Activated CD4-positive, alpha-beta T cell treated with anti-CD3 and anti-CD28 coated beads, Interleukin-2, amount 10 ng/mL, durations not matched to agents 7 days and 5 days (primary cell): ENCODE measurements around the gene MRPS35. TPM values are rescaled to one million over a fixed set of nuclear protein-coding genes. Genes with fewer than 3 reads are reported as not detected.

Experiments used
- CTCF ChIA-PET: fragments of 350-600 bp; sonication (Branson Sonifier 250); formaldehyde crosslinking; loops from one replicate; lab custom pipeline; 2021; ENCODE audit warnings: antibody characterized with exemption; lab: Charles Lee
- POLR2A ChIA-PET: fragments of 350-600 bp; sonication (Branson Sonifier 250); formaldehyde crosslinking; loops from one replicate; lab custom pipeline; 2021; ENCODE audit warnings: antibody characterized with exemption; lab: Charles Lee
- DNase-seq: peaks from one replicate; pipeline ENCODE4 v3.0.0-alpha.2; 2020
- H3K27ac Mint-ChIP-seq: one replicate; pipeline ENCODE4 v1.8.0; 2021; ENCODE audit warnings: mild to moderate bottlenecking, moderate library complexity, mixed read lengths
- H3K27me3 Mint-ChIP-seq: one replicate; pipeline ENCODE4 v1.8.0; 2021; ENCODE audit warnings: mixed read lengths
- H3K36me3 Mint-ChIP-seq: one replicate; pipeline ENCODE4 v1.8.0; 2021; ENCODE audit warnings: low read depth, mixed read lengths
- H3K4me1 Mint-ChIP-seq: one replicate; pipeline ENCODE4 v1.8.0; 2021; ENCODE audit warnings: mixed read lengths
- H3K4me3 Mint-ChIP-seq: one replicate; pipeline ENCODE4 v1.8.0; 2021; ENCODE audit warnings: mild to moderate bottlenecking, moderate library complexity, mixed read lengths
- H3K9me3 Mint-ChIP-seq: one replicate; pipeline ENCODE4 v1.8.0; 2021; ENCODE audit warnings: mixed read lengths
- total RNA-seq, 2 experiments: library from RNA; stranded (reverse); gene quantifications; one replicate each; pipeline ENCODE4 v1.2.3, GENCODE V29; 2021

MRPS35 gene
- total RNA-seq, 2 experiments from 2014 or later, result 37.8 to 38.5 TPM

DNA sequence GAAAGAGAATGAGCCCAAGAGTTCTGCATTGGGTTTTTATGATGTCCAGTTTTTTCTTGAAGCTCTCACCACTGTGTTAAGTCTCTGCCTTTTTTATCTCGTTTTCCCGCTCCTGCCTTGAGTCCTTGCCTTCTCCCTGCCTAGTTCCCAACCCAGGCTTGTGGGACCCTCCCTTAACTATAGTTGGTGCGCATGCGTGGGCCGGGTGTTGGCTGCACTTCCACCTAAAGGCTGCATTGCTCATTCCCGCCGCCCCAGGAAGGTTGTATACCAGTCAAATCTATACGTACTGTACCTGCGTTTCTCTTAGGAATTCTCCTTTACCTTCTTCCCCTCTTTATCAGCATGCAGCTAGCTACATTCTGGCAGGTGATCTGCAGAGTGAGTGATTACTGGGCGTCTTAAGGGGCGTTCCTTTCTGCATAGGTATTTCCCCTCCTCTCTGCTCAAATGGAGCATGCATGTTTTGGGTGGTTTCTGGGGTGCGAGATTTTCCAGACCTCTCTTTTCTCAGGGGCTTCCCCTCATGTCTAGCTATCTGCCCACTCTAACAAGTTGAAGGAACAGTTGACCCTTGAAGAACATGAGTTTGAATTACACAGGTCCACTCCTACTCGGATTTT lies 21.0 kb upstream of the MRPS35 start:
- H3K27me3 Mint-ChIP-seq, result no peaks in the 10 kb centered on the region
- H3K4me1 Mint-ChIP-seq, result no peaks in the 10 kb centered on the region
- H3K9me3 Mint-ChIP-seq, result no peaks in the 10 kb centered on the region
- H3K36me3 Mint-ChIP-seq, result no peaks in the 10 kb centered on the region
- H3K27ac Mint-ChIP-seq, result no peak overlapping the region
- POLR2A ChIA-PET, result no interaction called here
- no peak for DNase-seq
- CTCF ChIA-PET, result interaction anchor here (1.2 kb wide), 1 partner anchor 37 kb away, joined by 3 read pairs; no protein-coding TSS in a partner anchor
- H3K4me3 Mint-ChIP-seq, result no peak overlapping the region

DNA sequence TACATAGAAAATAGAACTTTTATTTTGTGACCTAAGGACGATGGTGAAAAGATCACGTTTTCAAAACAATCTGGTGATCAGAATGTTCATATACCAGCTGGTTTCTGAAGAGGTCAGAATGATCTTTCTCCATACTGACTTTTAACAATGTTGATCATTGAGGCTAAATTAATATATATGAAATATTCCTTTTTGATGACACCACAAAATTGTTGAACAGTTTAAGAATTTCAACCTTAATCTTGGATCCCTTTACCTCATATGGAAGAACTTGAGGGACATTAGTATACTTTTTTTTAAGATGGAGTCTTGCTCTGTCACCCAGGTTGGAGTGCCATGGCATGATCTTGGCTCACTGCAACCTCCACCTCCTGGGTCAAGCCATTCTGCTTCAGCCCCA lies 17.2 kb upstream of the MRPS35 start:
- Mint-ChIP-seq H3K27me3 (no peaks in the 10 kb centered on the region), H3K4me3 (no peak overlapping the region), H3K36me3 (no peaks in the 10 kb centered on the region), H3K9me3 (no peaks in the 10 kb centered on the region), H3K4me1 (no peaks in the 10 kb centered on the region), H3K27ac (no peak overlapping the region)
- POLR2A ChIA-PET, result no interaction called here
- DNase-seq, result no peak
- CTCF ChIA-PET, result no interaction called here

DNA sequence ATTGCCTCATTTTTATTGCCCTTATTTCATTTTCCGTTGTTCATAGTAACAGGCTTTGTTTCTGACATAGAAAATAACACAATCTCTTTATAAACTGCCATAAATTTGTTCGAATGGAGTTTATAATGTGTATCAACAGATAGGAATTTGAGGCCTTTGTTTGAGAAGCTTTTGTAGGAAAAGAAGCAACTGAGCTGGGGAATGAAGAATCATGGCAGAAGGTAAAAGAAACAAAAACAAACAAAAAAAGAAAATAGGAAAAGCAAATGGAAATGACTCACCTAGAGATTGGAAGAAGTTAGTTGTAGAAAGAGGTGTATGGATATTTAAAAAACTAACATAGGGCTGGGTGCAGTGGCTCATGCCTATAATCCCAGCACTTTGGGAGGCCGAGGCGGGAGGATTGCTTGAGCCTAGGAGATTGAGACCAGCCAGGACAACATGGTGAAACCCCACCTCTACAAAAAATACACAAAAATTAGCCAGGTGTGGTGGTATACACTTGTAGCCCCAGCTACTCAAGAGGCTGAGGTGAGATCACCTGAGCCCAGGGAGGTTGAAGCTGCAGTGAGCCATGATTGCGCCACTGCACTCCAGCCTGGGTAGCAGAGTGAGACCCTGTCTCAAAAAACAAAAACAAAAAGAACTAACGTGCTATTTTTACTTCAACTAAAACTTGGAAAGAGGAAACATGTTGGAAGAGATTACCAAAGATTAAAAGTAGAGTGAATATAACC lies 14.9 kb upstream of the MRPS35 start:
- H3K27me3 Mint-ChIP-seq, result peaks cover 2% of the 10 kb centered on the region
- CTCF ChIA-PET, result no interaction called here
- H3K4me1 Mint-ChIP-seq, result no peaks in the 10 kb centered on the region
- no peaks in the 10 kb centered on the region for H3K36me3 Mint-ChIP-seq
- DNase-seq, result no peak
- H3K9me3 Mint-ChIP-seq, result no peaks in the 10 kb centered on the region
- H3K27ac Mint-ChIP-seq, result no peak overlapping the region
- H3K4me3 Mint-ChIP-seq, result no peak overlapping the region
- POLR2A ChIA-PET, result no interaction called here

DNA sequence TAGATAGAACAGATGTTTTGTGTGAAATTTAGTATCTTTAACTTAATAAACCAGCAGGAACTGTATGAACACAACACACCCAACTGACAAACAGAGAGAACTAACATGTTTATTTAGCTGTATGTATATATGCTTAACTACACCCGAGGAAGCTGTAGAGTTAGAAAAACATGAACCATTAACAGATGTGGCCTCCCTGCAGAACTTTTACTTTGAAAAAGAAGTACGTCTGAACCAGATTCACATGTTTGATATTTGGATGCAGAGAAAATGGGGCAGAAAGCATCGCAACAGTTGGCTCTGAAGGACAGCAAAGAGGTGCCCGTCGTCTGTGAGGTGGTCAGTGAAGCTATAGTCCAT lies 14.4 kb upstream of the MRPS35 start, which contains the start of gene REP15:
Gene REP15, plus strand, starts transcription at position 155 of the 360 bp plus-strand sequence. Its CDS starts 116 bp downstream, at position 271.
- POLR2A ChIA-PET, result no interaction called here
- no peaks in the 10 kb centered on the region for H3K36me3 Mint-ChIP-seq

DNA sequence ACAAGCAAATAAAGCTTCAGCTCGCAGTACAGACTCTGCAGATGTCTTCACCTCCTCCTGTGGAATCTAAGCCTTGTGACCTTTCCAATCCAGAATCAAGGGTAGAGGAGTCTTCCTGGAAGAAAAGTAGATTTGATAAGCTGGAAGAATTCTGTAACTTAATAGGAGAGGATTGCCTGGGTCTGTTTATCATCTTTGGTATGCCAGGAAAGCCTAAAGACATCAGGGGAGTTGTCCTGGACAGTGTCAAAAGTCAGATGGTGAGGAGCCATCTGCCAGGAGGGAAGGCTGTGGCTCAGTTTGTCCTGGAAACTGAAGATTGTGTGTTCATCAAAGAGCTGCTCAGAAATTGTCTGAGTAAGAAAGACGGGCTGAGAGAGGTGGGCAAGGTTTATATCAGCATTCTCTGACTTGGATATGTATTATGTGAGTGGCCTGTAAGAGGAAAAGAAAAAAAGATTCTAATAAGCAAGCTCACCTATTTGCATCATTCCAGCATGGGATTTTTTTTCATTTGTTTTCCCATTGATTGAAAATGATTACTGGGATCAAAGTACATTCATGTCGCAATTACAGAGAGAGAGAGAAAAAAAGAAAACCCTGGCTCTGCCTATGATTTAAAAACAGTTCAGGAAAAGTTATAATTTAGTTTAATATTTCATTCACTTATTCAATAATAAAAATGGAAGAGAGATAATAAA lies 13.6 kb upstream of the MRPS35 start:
- H3K9me3 Mint-ChIP-seq, result no peaks in the 10 kb centered on the region
- ChIA-PET CTCF (interaction anchor here (1.2 kb wide), 1 partner anchor 10 kb away, joined by 3 read pairs; no protein-coding TSS in a partner anchor), POLR2A (no interaction called here)
- no peaks in the 10 kb centered on the region for H3K4me1 Mint-ChIP-seq
- no peaks in the 10 kb centered on the region for H3K36me3 Mint-ChIP-seq
- H3K27ac Mint-ChIP-seq, result no peak overlapping the region
- no peak overlapping the region for H3K4me3 Mint-ChIP-seq
- no peak for DNase-seq
- peaks cover 5% of the 10 kb centered on the region for H3K27me3 Mint-ChIP-seq

More for the DNA sequence above, 14.4 kb upstream of the MRPS35 start, which contains the start of gene REP15:
- Mint-ChIP-seq H3K27ac (no peak within 1 kb of the TSS), H3K9me3 (no peaks in the 10 kb centered on the region), H3K4me1 (no peaks in the 10 kb centered on the region), H3K27me3 (peaks cover 2% of the 10 kb centered on the region), H3K4me3 (no peak within 1 kb of the TSS)
- no peak for DNase-seq
- CTCF ChIA-PET, result no interaction called here

DNA sequence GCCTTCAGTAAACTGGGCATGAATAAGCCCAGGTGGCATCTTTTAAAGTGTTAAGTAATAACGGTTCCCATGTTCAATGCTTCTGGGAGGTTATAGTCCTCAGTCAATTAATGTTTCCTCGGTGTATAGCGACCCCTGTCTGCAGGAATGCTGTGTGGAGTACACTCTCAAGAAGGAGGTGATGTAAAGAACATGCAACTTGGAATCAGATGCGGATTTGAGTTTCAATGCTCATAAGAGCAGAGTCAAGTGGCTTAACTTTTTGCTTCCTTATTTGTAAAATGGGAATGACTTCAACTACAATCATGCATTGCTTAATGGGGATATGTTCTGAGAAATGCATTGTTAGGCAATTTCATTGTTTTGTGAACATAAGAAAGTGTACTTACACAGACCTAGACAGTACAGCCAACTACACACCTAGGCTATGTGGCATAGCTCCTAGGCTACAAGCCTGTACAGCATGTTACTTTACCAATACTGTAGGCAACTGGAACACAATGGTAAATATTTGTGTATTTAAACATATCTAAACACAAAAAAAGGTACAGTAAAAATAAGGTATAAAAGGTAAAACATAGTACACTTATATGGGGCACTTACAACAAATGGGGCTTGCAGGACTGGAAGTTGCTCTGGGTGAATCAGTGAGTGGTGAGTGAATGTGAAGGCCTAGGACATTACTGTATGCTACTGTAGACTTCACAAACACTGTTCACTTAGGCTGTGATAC lies 6.7 kb upstream of the MRPS35 start:
- no peaks in the 10 kb centered on the region for H3K9me3 Mint-ChIP-seq
- ChIA-PET CTCF (no interaction called here), POLR2A (interaction anchor here (0.7 kb wide), 1 partner anchor 12 kb away, joined by 12 read pairs; no protein-coding TSS in a partner anchor)
- peaks cover under 1% of the 10 kb centered on the region for H3K36me3 Mint-ChIP-seq
- H3K4me3 Mint-ChIP-seq, result no peak overlapping the region
- H3K27me3 Mint-ChIP-seq, result peaks cover 24% of the 10 kb centered on the region
- no peak overlapping the region for H3K27ac Mint-ChIP-seq
- peaks cover under 1% of the 10 kb centered on the region for H3K4me1 Mint-ChIP-seq
- DNase-seq, result peak; percentile 86

DNA sequence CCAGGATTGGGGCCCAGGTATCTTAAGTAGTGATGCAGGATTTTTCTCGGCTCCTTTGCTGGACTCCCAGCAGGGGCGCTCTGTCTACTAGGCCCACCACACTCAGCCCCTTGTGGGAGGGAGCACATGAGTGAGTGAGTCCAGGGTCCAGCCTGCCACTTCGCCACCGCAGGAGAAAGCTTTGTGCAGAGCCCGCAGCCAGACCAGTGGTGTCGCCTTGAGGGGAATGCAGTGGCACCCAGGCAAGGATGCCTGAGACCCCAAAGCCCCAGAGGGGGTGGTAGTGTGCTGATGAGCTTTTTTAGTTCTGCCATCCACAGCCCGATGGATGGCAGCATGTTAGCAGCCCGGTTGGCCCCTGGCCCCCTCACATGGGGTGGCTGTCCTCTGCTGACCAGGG lies 5.4 kb upstream of the MRPS35 start:
- CTCF ChIA-PET, result interaction anchor here (0.5 to 0.9 kb wide), 2 partner anchors 35 to 59 kb away, joined by 3 read pairs; no protein-coding TSS in a partner anchor
- Mint-ChIP-seq H3K9me3 (no peaks in the 10 kb centered on the region), H3K36me3 (peaks cover 2% of the 10 kb centered on the region), H3K27me3 (peaks cover 26% of the 10 kb centered on the region), H3K4me3 (no peak overlapping the region), H3K4me1 (peaks cover 7% of the 10 kb centered on the region), H3K27ac (no peak overlapping the region)
- DNase-seq, result no peak
- POLR2A ChIA-PET, result no interaction called here

DNA sequence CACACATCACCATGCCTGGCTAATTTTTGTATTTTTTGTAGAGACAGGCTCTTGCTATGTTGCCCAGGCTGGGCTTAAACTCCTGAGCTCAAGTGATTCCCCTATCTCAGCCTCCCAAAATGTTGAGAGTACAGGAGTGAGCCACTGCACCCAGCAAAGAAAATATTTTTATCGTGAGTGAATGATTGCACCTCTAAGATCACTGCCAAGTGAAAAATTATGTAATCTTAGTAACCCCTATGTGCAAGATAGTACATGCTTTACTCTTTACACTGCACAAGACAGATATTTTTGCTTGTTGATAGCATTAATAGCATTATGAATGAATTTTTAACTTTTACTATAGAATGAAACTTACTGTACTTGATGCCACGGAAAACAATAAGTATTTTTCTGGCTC lies 3.4 kb upstream of the MRPS35 start:
- ChIA-PET CTCF (interaction anchor here (0.8 kb wide), 1 partner anchor 10 kb away, joined by 3 read pairs; no protein-coding TSS in a partner anchor), POLR2A (no interaction called here)
- no peak overlapping the region for H3K4me3 Mint-ChIP-seq
- H3K9me3 Mint-ChIP-seq, result no peaks in the 10 kb centered on the region
- H3K27me3 Mint-ChIP-seq, result peaks cover 21% of the 10 kb centered on the region
- DNase-seq, result no peak
- H3K27ac Mint-ChIP-seq, result no peak overlapping the region
- peaks cover 20% of the 10 kb centered on the region for H3K4me1 Mint-ChIP-seq
- peaks cover 6% of the 10 kb centered on the region for H3K36me3 Mint-ChIP-seq

DNA sequence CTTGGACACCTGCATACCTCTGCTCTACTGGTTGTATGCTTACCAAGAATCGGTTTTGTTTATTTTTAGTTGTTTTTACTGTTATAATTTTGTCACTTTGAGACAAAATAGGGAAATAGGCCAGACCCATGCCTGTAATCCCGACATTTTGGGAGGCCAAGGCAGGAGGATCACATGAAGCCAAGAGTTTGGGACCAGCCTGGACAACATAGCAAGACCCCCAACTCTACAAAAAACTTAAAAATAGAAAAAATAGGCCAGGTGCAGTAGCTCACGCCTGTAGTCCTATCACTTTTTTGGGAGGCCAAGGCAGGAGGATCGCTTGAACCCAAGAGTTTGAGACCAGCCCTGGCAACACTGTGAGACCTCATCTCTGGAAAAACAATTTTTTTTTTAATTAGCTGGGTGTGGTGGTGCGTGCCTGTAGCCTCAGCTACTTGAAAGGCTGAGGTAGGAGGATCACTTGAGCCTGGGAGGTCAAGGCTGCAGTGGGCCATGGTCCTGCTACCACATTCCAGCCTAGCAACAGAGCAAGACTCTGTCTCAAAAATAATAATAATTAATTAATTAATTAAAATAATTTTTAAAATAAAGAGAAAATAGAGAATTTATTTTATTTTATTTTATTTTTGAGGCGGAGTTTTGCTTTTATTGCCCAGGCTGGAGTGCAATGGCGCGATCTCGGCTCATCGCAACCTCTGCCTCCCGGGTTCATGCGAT lies 1.3 kb upstream of the MRPS35 start:
- DNase-seq, result no peak
- Mint-ChIP-seq H3K9me3 (no peaks in the 10 kb centered on the region), H3K36me3 (peaks cover 9% of the 10 kb centered on the region), H3K4me3 (peak overlapping the region; percentile 93), H3K27me3 (peaks cover 19% of the 10 kb centered on the region), H3K4me1 (peaks cover 28% of the 10 kb centered on the region), H3K27ac (peak overlapping the region; percentile 99)
- ChIA-PET POLR2A (interaction anchor here (0.6 kb wide), 1 partner anchor 21 kb away, joined by 3 read pairs; no protein-coding TSS in a partner anchor), CTCF (interaction anchor here (0.5 kb wide), 1 partner anchor 1901 kb away, joined by 3 read pairs; no protein-coding TSS in a partner anchor)

DNA sequence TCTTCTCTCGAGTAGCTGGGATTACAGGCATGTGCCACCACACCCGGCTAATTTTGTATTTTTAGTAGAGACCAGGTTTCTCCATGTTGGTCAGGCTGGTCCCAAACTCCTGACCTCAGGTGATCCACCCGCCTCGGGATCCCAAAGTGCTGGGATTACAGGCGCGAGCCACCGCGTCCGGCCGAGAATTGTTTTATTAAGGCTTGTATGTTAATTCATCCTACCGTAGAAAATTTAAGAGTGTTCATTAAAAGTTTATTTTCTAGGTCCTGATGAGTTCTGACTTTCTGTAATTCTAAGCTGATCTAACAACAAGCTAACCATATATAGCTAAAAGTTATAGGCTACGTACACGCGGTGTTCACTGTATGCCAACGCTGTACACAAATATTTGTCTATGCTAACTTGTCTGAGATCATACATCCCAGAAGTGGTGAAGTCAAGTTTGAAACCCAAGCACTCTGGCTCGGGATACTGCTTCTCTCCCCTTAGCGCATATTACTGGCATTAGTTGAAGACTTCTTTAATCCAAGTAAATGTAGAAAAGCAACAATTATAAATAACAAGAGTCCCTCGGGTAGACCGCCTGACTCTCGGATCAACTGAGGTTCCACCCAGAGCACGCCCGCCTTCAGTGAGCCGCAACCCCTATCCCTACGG lies 570 bp upstream of the MRPS35 start:
- ChIA-PET POLR2A (interaction anchor here (0.6 kb wide), 1 partner anchor 22 kb away, joined by 3 read pairs; no protein-coding TSS in a partner anchor), CTCF (interaction anchor here (0.5 kb wide), 1 partner anchor 1901 kb away, joined by 3 read pairs; no protein-coding TSS in a partner anchor)
- Mint-ChIP-seq H3K4me1 (peaks cover 28% of the 10 kb centered on the region), H3K4me3 (peak overlapping the region; percentile 93), H3K27ac (peak overlapping the region; percentile 99), H3K27me3 (peaks cover 19% of the 10 kb centered on the region), H3K36me3 (peaks cover 9% of the 10 kb centered on the region), H3K9me3 (no peaks in the 10 kb centered on the region)
- peak; percentile 17 for DNase-seq

DNA sequence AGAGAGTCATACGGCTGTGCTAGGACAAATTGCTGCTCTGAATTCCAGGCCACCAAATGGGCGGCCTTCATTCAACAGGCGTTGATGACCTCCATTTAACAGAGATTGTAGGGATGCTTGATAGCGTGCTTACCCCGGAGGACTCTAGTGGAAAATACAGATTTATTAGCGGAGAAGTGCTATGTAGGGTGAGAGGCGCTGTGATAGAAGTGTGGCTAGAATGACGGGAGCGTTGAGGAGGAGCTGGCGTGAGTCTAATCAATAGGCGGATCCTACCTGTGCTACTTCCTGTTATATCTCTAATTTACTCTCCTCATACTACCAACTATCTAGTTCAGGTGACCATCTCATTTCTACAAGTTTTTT lies 668 bp downstream of the MRPS35 start:
- Mint-ChIP-seq H3K36me3 (peaks cover 11% of the 10 kb centered on the region), H3K4me1 (peaks cover 28% of the 10 kb centered on the region), H3K27ac (peak overlapping the region; percentile 99), H3K4me3 (peak overlapping the region; percentile 93), H3K9me3 (no peaks in the 10 kb centered on the region), H3K27me3 (peaks cover 19% of the 10 kb centered on the region)
- DNase-seq, result peak; percentile 25
- ChIA-PET POLR2A (no interaction called here), CTCF (no interaction called here)
